Measurements from ENCODE around the gene ADAD2.

Gene ADAD2

GRCh38 chr16:84176192-84177053 lies 14.5 kb upstream of the ADAD2 start:
- peak; percentile 33 for DNase-seq

GRCh38 chr16:84177741-84178073 lies 13.2 kb upstream of the ADAD2 start:
- no peak for DNase-seq

GRCh38 chr16:84178146-84178765 lies 12.7 kb upstream of the ADAD2 start:
- no peak for DNase-seq

- DNase-seq = no peak
These were observed 11.9 kb upstream of the ADAD2 start for GRCh38 chr16:84178892-84179611.

- no peak for DNase-seq
These were observed 11.2 kb upstream of the ADAD2 start for GRCh38 chr16:84179612-84180320.

- no peak for DNase-seq
These were observed 10.3 kb upstream of the ADAD2 start for GRCh38 chr16:84180519-84181140.

GRCh38 chr16:84181144-84181915 lies 9.6 kb upstream of the ADAD2 start:
- DNase-seq = no peak

- no peak for DNase-seq
These were observed 8.9 kb upstream of the ADAD2 start for GRCh38 chr16:84182104-84182503.

- DNase-seq = no peak
These were observed 8.0 kb upstream of the ADAD2 start for GRCh38 chr16:84182680-84183571.

- no peak for DNase-seq
These were observed 7.4 kb upstream of the ADAD2 start for GRCh38 chr16:84183572-84183875.

- DNase-seq = no peak
These were observed 6.9 kb upstream of the ADAD2 start for GRCh38 chr16:84183911-84184591.

GRCh38 chr16:84184775-84185174 lies 6.2 kb upstream of the ADAD2 start:
- DNase-seq = no peak

- DNase-seq = peak; percentile 89
These were observed 4.1 kb upstream of the ADAD2 start, which contains the start of gene TAF1C for GRCh38 chr16:84186685-84187437. TAF1C (minus strand) TSS chr16:84187057; CDS start chr16:84184988, 2,069 bp downstream.

GRCh38 chr16:84191466-84191865 lies 509 bp downstream of the ADAD2 start:
- DNase-seq = no peak

- DNase-seq = no peak
These were observed 2.5 kb downstream of the ADAD2 start for GRCh38 chr16:84193480-84193879.

GRCh38 chr16:84194018-84194417 lies 3.1 kb downstream of the ADAD2 start:
- no peak for DNase-seq

- no peak for DNase-seq
These were observed 3.7 kb downstream of the ADAD2 start for GRCh38 chr16:84194470-84195200.

Data from right kidney (tissue), 1 donor.